K562 (cell line): ENCODE data around the gene COPS9. TPM values are rescaled to one million over a fixed set of nuclear protein-coding genes. Genes with fewer than 3 reads are reported as not detected.

Experiments
- ATAC-seq: fragments of 200-7000 bp; cut with Tn5 transposase; 3 replicates; pipeline ENCODE4 v1.9.1; 2020; ENCODE audit warnings: moderate library complexity
- BruUV-seq: library from RNA; stranded (reverse); fragments of 400-500 nt; replicated peaks from 2 replicates; lab custom pipeline; 2021; lab: Mats Ljungman, UMichigan
- CTCF ChIA-PET: fragments of 300-600 bp; formaldehyde crosslinking; extraction: SDS; loops from one replicate; lab custom pipeline; 2021; ENCODE audit warnings: low intra/inter-chr PET ratio; lab: Yijun Ruan, JAX
- POLR2A ChIA-PET: fragments of 300-600, 350-650 bp; sonication (Branson Sonifier 250); formaldehyde crosslinking; extraction: SDS; loops from one replicate; lab custom pipeline; 2021; ENCODE audit warnings: antibody characterized with exemption, inconsistent platforms; lab: Yijun Ruan, JAX
- DNase-seq, 4 experiments: peaks; one replicate each; pipeline versions ENCODE4 v3.0.0 to v3.0.0-alpha.2; 2011 to 2018; ENCODE audit warnings: low spot score in 3 of 4, mixed read lengths in 3 of 4; ENCODE audit errors: extremely low read depth in 1 of 4
- FAIRE-seq: peaks from 2 replicates; lab custom pipeline; 2011; peaks lifted over from hg19 to GRCh38; lab: Jason Lieb, UNC
- H2AFZ ChIP-seq: 2 replicates; pipeline ENCODE4 v1.6.0; 2011; ENCODE audit warnings: low read depth, low read length, control low read depth, inconsistent platforms
- H3K27ac ChIP-seq: fragments of 200-600 bp; 3 replicates; pipeline ENCODE4 v1.8.0; 2011; ENCODE audit warnings: low read depth, mild to moderate bottlenecking, control low read depth, inconsistent platforms, low read length, moderate library complexity, mixed read lengths; ENCODE audit errors: extremely low read depth
- H3K27me3 ChIP-seq, 2 experiments: fragments of 300-600 bp in 1 of 2; 2 replicates in 1 of 2; 3 replicates in 1 of 2; pipeline versions ENCODE4 v1.6.0 to v1.8.0; 2011; ENCODE audit warnings: inconsistent platforms in 2 of 2, low read length in 2 of 2, mild to moderate bottlenecking in 1 of 2, mixed read lengths in 1 of 2, moderate library complexity in 1 of 2; ENCODE audit not compliant: control insufficient read depth in 2 of 2, insufficient read depth in 2 of 2
- H3K36me3 ChIP-seq: fragments of 300-600 bp; 3 replicates; pipeline ENCODE4 v1.8.0; 2011; ENCODE audit warnings: mild to moderate bottlenecking, low read length, inconsistent platforms; ENCODE audit not compliant: control insufficient read depth, insufficient read depth
- H3K4me1 ChIP-seq, 2 experiments: fragments of 200-600 bp in 1 of 2; replicated peaks in 1 of 2; 2 replicates in 1 of 2; 3 replicates in 1 of 2; pipeline versions ENCODE4 v1.5.1 to v1.8.0; 2011; ENCODE audit warnings: inconsistent platforms in 2 of 2, low read length in 2 of 2, mild to moderate bottlenecking in 1 of 2, mixed read lengths in 1 of 2, moderate library complexity in 1 of 2; ENCODE audit not compliant: control insufficient read depth in 2 of 2, insufficient read depth in 2 of 2
- H3K4me2 ChIP-seq: 2 replicates; pipeline ENCODE4 v1.6.1; 2011; ENCODE audit warnings: low read length, control low read depth, inconsistent platforms, mixed read lengths; ENCODE audit not compliant: insufficient read depth
- H3K4me3 ChIP-seq: fragments of 200-600 bp; sonication (generic), shearing (Covaris generic); 2 replicates; pipeline ENCODE4 v1.5.1; 2016; ENCODE audit warnings: control low read depth, inconsistent platforms
- H3K79me2 ChIP-seq: fragments of 200-600 bp; 3 replicates; pipeline ENCODE4 v1.8.0; 2011; ENCODE audit warnings: low read length, inconsistent platforms; ENCODE audit not compliant: control insufficient read depth, insufficient read depth
- H3K9ac ChIP-seq, 2 experiments: 2 replicates each; pipeline versions ENCODE4 v1.6.0 to v1.6.1; 2011; ENCODE audit warnings: low read depth in 2 of 2, low read length in 2 of 2, control low read depth in 1 of 2, inconsistent platforms in 1 of 2, mild to moderate bottlenecking in 1 of 2, mixed read lengths in 1 of 2; ENCODE audit not compliant: insufficient read depth in 1 of 2
- H3K9me1 ChIP-seq: one replicate; pipeline ENCODE4 v1.6.0; 2011; ENCODE audit warnings: inconsistent platforms, mild to moderate bottlenecking, low read length, moderate library complexity; ENCODE audit not compliant: control insufficient read depth, insufficient read depth
- H3K9me3 ChIP-seq: replicated peaks from 2 replicates; pipeline ENCODE4 v1.5.1; 2011; ENCODE audit warnings: low read depth, low read length, inconsistent platforms; ENCODE audit not compliant: control insufficient read depth, insufficient read depth
- H4K20me1 ChIP-seq: replicated peaks from 2 replicates; pipeline ENCODE4 v1.6.1; 2011; ENCODE audit warnings: low read length, inconsistent platforms, mixed read lengths; ENCODE audit not compliant: control insufficient read depth, insufficient read depth
- BCOR ChIP-seq: fragments of 450-650 bp; IDR thresholded peaks from 2 replicates; pipeline ENCODE4 v1.6.1; 2016
- HINFP ChIP-seq: fragments of 450-650 bp; conservative IDR thresholded peaks from 2 replicates; pipeline ENCODE4 v1.6.1; 2016; ENCODE audit warnings: missing genetic modification characterization, low read depth, mild to moderate bottlenecking, control low read depth, missing compliant biosample characterization
- MTA3 ChIP-seq: fragments of 450-650 bp; formaldehyde crosslinking; IDR thresholded peaks from 2 replicates; pipeline ENCODE4 v1.6.1; 2017; ENCODE audit warnings: mild to moderate bottlenecking, borderline replicate concordance
- PHB2 ChIP-seq: fragments of 450-650 bp; IDR thresholded peaks from 2 replicates; pipeline ENCODE4 v1.6.1; 2017; ENCODE audit warnings: low read depth
- PURB ChIP-seq: sonication (generic); formaldehyde crosslinking; IDR thresholded peaks from 2 replicates; pipeline ENCODE4 v1.9.0; 2021; ENCODE audit warnings: low read depth, mild to moderate bottlenecking, missing genetic modification reagents
- RCOR1 ChIP-seq, 2 experiments: IDR thresholded peaks; 2 replicates each; pipeline ENCODE4 v1.6.1; 2012; ENCODE audit warnings: low read depth in 2 of 2, low read length in 2 of 2, borderline replicate concordance in 1 of 2, improper control_type of control experiment in 1 of 2
- SETDB1 ChIP-seq: IDR thresholded peaks from one replicate; pipeline ENCODE4 v1.6.1; 2012; ENCODE audit warnings: low read length, control low read depth, inconsistent platforms
- ZNF282 ChIP-seq: sonication (generic); formaldehyde crosslinking; IDR thresholded peaks from 2 replicates; pipeline ENCODE4 v1.8.1; 2023; ENCODE audit warnings: missing genetic modification reagents
- ZNF644 ChIP-seq: fragments of 200-800 bp; sonication (Bioruptor generic); IDR thresholded peaks from 2 replicates; pipeline ENCODE4 v1.6.1; 2016; ENCODE audit warnings: low read depth, missing genetic modification characterization, missing compliant biosample characterization
- WGBS: fragments of 100-300 bp; shearing (Covaris generic); methylation state at CpG from one replicate; pipeline ENCODE4 v1.1.6; 2016; ENCODE audit warnings: low coverage, mixed read lengths; ENCODE audit not compliant: insufficient coverage; ENCODE audit errors: missing lambda C conversion rate; 5-methylcytosine and 5-hydroxymethylcytosine counted together
- in situ Hi-C: fragments of 300-500 bp; cut with MboI; formaldehyde crosslinking; loops from 4 replicates; pipeline ENCODE4 v1.15.0; 2018; ENCODE audit warnings: inconsistent platforms, mixed read lengths
- intact Hi-C: fragments of 100-400 bp; cut with micrococcal nuclease; formaldehyde crosslinking; loops from 2 replicates; pipeline ENCODE4 v1.14.2; 2022
- polyA plus RNA-seq, 8 experiments: library from polyadenylated mRNA; depleted of rRNA in 4 of 8; stranded (reverse) in 5 of 8; unstranded in 3 of 8; fragments of >200 nt; fragmentation: Nextera tagmentation in 2 of 8; fragmentation: Illumina TruSeq in 1 of 8; extraction: Ambion mirVana in 2 of 8; extraction: Trizol in 1 of 8; gene quantifications; 2 replicates each; pipeline versions ENCODE4 v1.2.1 to v1.2.3, GENCODE V29; 2011 to 2014; ENCODE audit warnings: inconsistent platforms in 1 of 8, missing spikeins in 1 of 8
- total RNA-seq, 7 experiments: library from RNA; depleted of rRNA in 6 of 7; stranded (reverse); fragments of >200 nt in 6 of 7; fragmentation: Illumina TruSeq in 2 of 7; extraction: Trizol in 2 of 7; gene quantifications; 2 replicates each; pipeline versions ENCODE4 v1.2.1 to v1.2.3, GENCODE V29; 2011 to 2021; ENCODE audit warnings: low replicate concordance in 1 of 7

Gene COPS9
- total and polyA plus RNA-seq, 9 of the 15 experiments (the other 6 are each of a cell fraction or from before 2014, with no cell fraction given) = 55.0 to 281 (median 99.9) TPM

GRCh38 chr2:240154606-240155005 lies 18.5 kb upstream of the COPS9 start:
- no peaks in the 10 kb centered on the region for H3K79me2 ChIP-seq
- H4K20me1 ChIP-seq = no peaks in the 10 kb centered on the region
- H3K4me1 ChIP-seq = no peaks in the 10 kb centered on the region
- no peak overlapping the region for H3K27ac ChIP-seq
- DNase-seq (no peak), ATAC-seq (no peak), FAIRE-seq (no peak)
- H3K9ac ChIP-seq = no peak overlapping the region
- ChIA-PET POLR2A (no interaction called here), CTCF (no interaction called here)
- TF ChIP-seq RCOR1 (IDR thresholded peaks at IDR 0.05; ENCODE audit: borderline replicate concordance in 1 of 2, low read depth in 2 of 2, low read length in 2 of 2) (no peak), SETDB1 (no peak), ZNF282 (CRISPR knock-in tag) (no peak), PURB (CRISPR knock-in tag) (no peak), ZNF644 (tag) (no peak), HINFP (tag) (no peak), BCOR (no peak), MTA3 (no peak), PHB2 (no peak)
- no TSS peak for BruUV-seq
- no peak overlapping the region for H3K4me2 ChIP-seq
- intact Hi-C loops = no loop called here
- peaks cover 0 to 33% of the 10 kb centered on the region in 2 experiments; a peak in 3 of 5 replicates for H3K27me3 ChIP-seq
- H3K9me1 ChIP-seq = no peaks in the 10 kb centered on the region
- 0% methylated on average over 1 of the region's 8 CpGs for WGBS
- H3K4me3 ChIP-seq = no peak overlapping the region
- no peaks in the 10 kb centered on the region for H3K36me3 ChIP-seq
- no peak overlapping the region for H2AFZ ChIP-seq
- H3K9me3 ChIP-seq = no peaks in the 10 kb centered on the region; the same call in 1 of the 2 replicates
- in situ Hi-C loops = no loop called here
